HL-60/S4 (cell line): ENCODE results near the gene PLEKHH1.

ENCODE experiments used
- in situ Hi-C: fragments of 300-500 bp; cut with MboI; formaldehyde crosslinking; loops from 2 replicates; pipeline ENCODE4 v1.14.3; 2022; ENCODE audit warnings: low sequenced_read_pairs

PLEKHH1 gene

GRCh38 chr14:67532998-67533753 is at the start of gene PLEKHH1:
Gene PLEKHH1 (plus strand): TSS chr14:67533290. CDS start chr14:67541868, 8,578 bp downstream.
- in situ Hi-C loops, result no loop called here

- in situ Hi-C loops, result no loop called here
These were observed 49.4 kb upstream of the PLEKHH1 start for GRCh38 chr14:67483579-67484285.

- in situ Hi-C loops, result no loop called here
These were observed 47.5 kb upstream of the PLEKHH1 start for GRCh38 chr14:67485501-67486095.

- in situ Hi-C loops, result no loop called here
These were observed 46.2 kb upstream of the PLEKHH1 start for GRCh38 chr14:67486890-67487289.

- in situ Hi-C loops, result no loop called here
These were observed 45.8 kb upstream of the PLEKHH1 start for GRCh38 chr14:67487332-67487731.

- in situ Hi-C loops, result no loop called here
These were observed 44.9 kb upstream of the PLEKHH1 start, which contains the start of gene TMEM229B for GRCh38 chr14:67487937-67488893. Gene TMEM229B (minus strand): TSS chr14:67488721. CDS start chr14:67473923, 14,798 bp downstream.

- in situ Hi-C loops, result no loop called here
These were observed 42.9 kb upstream of the PLEKHH1 start for GRCh38 chr14:67490196-67490595.

GRCh38 chr14:67491285-67491684 is 41.8 kb upstream of the PLEKHH1 start:
- in situ Hi-C loops, result no loop called here

- in situ Hi-C loops, result no loop called here
These were observed 41.2 kb upstream of the PLEKHH1 start for GRCh38 chr14:67491741-67492507.

GRCh38 chr14:67492538-67492937 is 40.6 kb upstream of the PLEKHH1 start:
- in situ Hi-C loops, result no loop called here

- in situ Hi-C loops, result no loop called here
These were observed 39.9 kb upstream of the PLEKHH1 start for GRCh38 chr14:67493092-67493717.

- in situ Hi-C loops, result no loop called here
These were observed 37.3 kb upstream of the PLEKHH1 start for GRCh38 chr14:67495827-67496226.

GRCh38 chr14:67497216-67497615 is 35.9 kb upstream of the PLEKHH1 start:
- in situ Hi-C loops, result no loop called here

GRCh38 chr14:67497716-67498115 is 35.4 kb upstream of the PLEKHH1 start:
- in situ Hi-C loops, result no loop called here

- in situ Hi-C loops, result no loop called here
These were observed 32.1 kb upstream of the PLEKHH1 start for GRCh38 chr14:67500981-67501380.

- in situ Hi-C loops, result no loop called here
These were observed 31.4 kb upstream of the PLEKHH1 start for GRCh38 chr14:67501670-67502069.

GRCh38 chr14:67502867-67503266 is 30.2 kb upstream of the PLEKHH1 start:
- in situ Hi-C loops, result no loop called here

- in situ Hi-C loops, result no loop called here
These were observed 29.8 kb upstream of the PLEKHH1 start for GRCh38 chr14:67503331-67503730.

- in situ Hi-C loops, result no loop called here
These were observed 27.8 kb upstream of the PLEKHH1 start for GRCh38 chr14:67505254-67505653.
